Sigmoid colon (tissue), 7 donors: ENCODE results near the gene GMEB1. TPM values are rescaled to one million over a fixed set of nuclear protein-coding genes. Genes with fewer than 3 reads are reported as not detected.

Experiments used
- DNase-seq: peaks from one replicate; pipeline ENCODE4 v3.0.0-alpha.2; 2019
- H3K27ac ChIP-seq, 4 donors: fragments of 200-600 bp; sonication (generic); one replicate each; pipeline ENCODE4 v1.5.1; 2016 to 2019; ENCODE audit warnings: mild to moderate bottlenecking in 1 of 4
- H3K27me3 ChIP-seq, 3 donors: fragments of 200-600 bp; sonication (generic); one replicate each; pipeline ENCODE4 v1.5.1; 2019; ENCODE audit warnings: mild to moderate bottlenecking in 1 of 3
- H3K36me3 ChIP-seq, 4 donors: fragments of 200-600 bp; sonication (generic); one replicate each; pipeline ENCODE4 v1.5.1; 2016 to 2019
- H3K4me1 ChIP-seq, 4 donors: fragments of 200-600 bp; sonication (generic); one replicate each; pipeline ENCODE4 v1.5.1; 2017 to 2019
- H3K4me3 ChIP-seq, 4 donors: fragments of 200-600 bp; sonication (generic); one replicate each; pipeline ENCODE4 v1.5.1; 2017 to 2019; ENCODE audit warnings: mild to moderate bottlenecking in 2 of 4, moderate library complexity in 1 of 4
- H3K9me3 ChIP-seq, 4 donors: fragments of 200-600 bp in 3 of 4; sonication (generic) in 3 of 4; one replicate each; pipeline versions ENCODE4 v1.5.1 to v1.6.1; 2013 to 2019
- CTCF ChIP-seq, 4 experiments: fragments of 450-650 bp in 3 of 4; fragments of 200-600 bp in 1 of 4; IDR thresholded peaks; one replicate each; pipeline ENCODE4 v1.5.1; 2016 to 2019; ENCODE audit warnings: antibody characterized with exemption in 4 of 4, mild to moderate bottlenecking in 3 of 4, moderate library complexity in 2 of 4
- EP300 ChIP-seq, 4 donors: sonication (generic); formaldehyde crosslinking; IDR thresholded peaks; one replicate each; pipeline ENCODE4 v1.6.1; 2017; ENCODE audit warnings: antibody characterized with exemption in 4 of 4
- POLR2A ChIP-seq, 2 donors: fragments of 450-650 bp; IDR thresholded peaks; one replicate each; pipeline ENCODE4 v1.6.1; 2016; ENCODE audit warnings: antibody characterized with exemption in 2 of 2, mild to moderate bottlenecking in 2 of 2, moderate library complexity in 2 of 2
- POLR2AphosphoS5 ChIP-seq, 4 donors: sonication (generic); formaldehyde crosslinking; IDR thresholded peaks; one replicate each; pipeline ENCODE4 v1.6.1; 2017; ENCODE audit warnings: antibody characterized with exemption in 4 of 4
- WGBS, 2 donors: extraction: QIAGEN DNeasy Blood & Tissue Kit; methylation state at CpG; one replicate each; pipeline ENCODE4 v1.1.7; 2013; 5-methylcytosine and 5-hydroxymethylcytosine counted together
- intact Hi-C: fragments of 100-400 bp; cut with DNase I; formaldehyde crosslinking; loops from one replicate; pipeline ENCODE4 v1.15.1; 2023
- polyA plus RNA-seq, 3 donors: library from polyadenylated mRNA; stranded (reverse); fragments of 200-250 nt; gene quantifications; one replicate each; pipeline ENCODE4 v1.2.3, GENCODE V29; 2013
- total RNA-seq, 4 donors: library from RNA; depleted of rRNA; stranded (reverse); fragments of >200 nt; gene quantifications; one replicate each; pipeline ENCODE4 v1.1.0, GENCODE V29; 2016
- donor health status: healthy with polysubstance abuse.
- donor health status: Bipolar disorder and iron deficiency.
- donor health status: healthy.

GMEB1 gene
- total RNA-seq (1 to 10 TPM; 6.1 to 7.3 (median 6.8) TPM), polyA plus RNA-seq (1 to 10 TPM; 3.7 to 8.9 (median 6.0) TPM)

GRCh38 chr1:28668191-28668955 is at the start of gene GMEB1:
TSS of gene GMEB1 (plus strand) at chr1:28668784. CDS start at chr1:28683613, 14,829 bp downstream.
- no peaks in the 10 kb centered on the region for H3K27me3 ChIP-seq
- peak; percentile 94 for DNase-seq
- H3K36me3 ChIP-seq: no peaks in the 10 kb centered on the region
- no peaks in the 10 kb centered on the region for H3K9me3 ChIP-seq
- WGBS, 2 donors: 1 to 2% methylated on average over 51 to 57 of the region's 57 CpGs
- H3K4me1 ChIP-seq: peaks cover 0 to 20% (median 19%) of the 10 kb centered on the region in 4 donors
- TF ChIP-seq POLR2A (IDR thresholded peaks at IDR 0.05) (no peak), POLR2AphosphoS5 (IDR thresholded peaks at IDR 0.05) (peak in 3 of 4 donors; percentile 28 to 49 (median 34))
- intact Hi-C loops: loop anchor here (1.0 to 2.0 kb wide), 3 partner anchors 20 to 68 kb away; partner anchors contain the start of genes RNU11, TAF12 and YTHDF2
- H3K27ac ChIP-seq: peak within 1 kb of the TSS; percentile 99 to 100 (median 100)
- H3K4me3 ChIP-seq: peak within 1 kb of the TSS; percentile 95 to 100 (median 98)

GRCh38 chr1:28631713-28632112 is 36.9 kb upstream of the GMEB1 start:
- no peak overlapping the region for H3K27ac ChIP-seq
- no peaks in the 10 kb centered on the region for H3K27me3 ChIP-seq
- H3K4me1 ChIP-seq: no peaks in the 10 kb centered on the region
- 81 to 94% methylated on average over 1 of the region's 1 CpG for WGBS, 2 donors
- H3K9me3 ChIP-seq: no peaks in the 10 kb centered on the region
- no peak overlapping the region for H3K4me3 ChIP-seq
- H3K36me3 ChIP-seq: no peaks in the 10 kb centered on the region
- no peak for DNase-seq
- TF ChIP-seq EP300 (IDR thresholded peaks at IDR 0.05) (no peak), CTCF (IDR thresholded peaks at IDR 0.05) (no peak), POLR2AphosphoS5 (IDR thresholded peaks at IDR 0.05) (no peak), POLR2A (IDR thresholded peaks at IDR 0.05) (no peak)
- intact Hi-C loops: no loop called here

GRCh38 chr1:28632560-28632959 is 36.0 kb upstream of the GMEB1 start:
- Histone ChIP-seq H3K36me3 (no peaks in the 10 kb centered on the region), H3K4me1 (no peaks in the 10 kb centered on the region), H3K27ac (no peak overlapping the region), H3K9me3 (no peaks in the 10 kb centered on the region), H3K4me3 (no peak overlapping the region), H3K27me3 (no peaks in the 10 kb centered on the region)
- intact Hi-C loops: no loop called here
- no peak for DNase-seq
- 96% methylated on average over 4 of the region's 4 CpGs for WGBS, 2 donors
- TF ChIP-seq POLR2AphosphoS5 (IDR thresholded peaks at IDR 0.05) (no peak), EP300 (IDR thresholded peaks at IDR 0.05) (no peak), POLR2A (IDR thresholded peaks at IDR 0.05) (no peak), CTCF (IDR thresholded peaks at IDR 0.05) (no peak)

- H3K9me3 ChIP-seq: no peaks in the 10 kb centered on the region
- 91 to 94% methylated on average over 1 of the region's 1 CpG for WGBS, 2 donors
- H3K27ac ChIP-seq: no peak overlapping the region
- no peaks in the 10 kb centered on the region for H3K27me3 ChIP-seq
- no peak for DNase-seq
- no peaks in the 10 kb centered on the region for H3K36me3 ChIP-seq
- peaks cover 0 to 32% (median 28%) of the 10 kb centered on the region in 4 donors for H3K4me1 ChIP-seq
- TF ChIP-seq POLR2A (IDR thresholded peaks at IDR 0.05) (no peak), EP300 (IDR thresholded peaks at IDR 0.05) (no peak), POLR2AphosphoS5 (IDR thresholded peaks at IDR 0.05) (no peak), CTCF (IDR thresholded peaks at IDR 0.05) (no peak)
- intact Hi-C loops: loop anchor here (5.0 to 10.0 kb wide), 3 partner anchors 58 to 544 kb away; partner anchors contain the start of gene SRSF4
- H3K4me3 ChIP-seq: no peak overlapping the region
These were observed 27.8 kb upstream of the GMEB1 start for GRCh38 chr1:28640766-28641165.

GRCh38 chr1:28642056-28642846 is 26.3 kb upstream of the GMEB1 start:
- Histone ChIP-seq H3K9me3 (no peaks in the 10 kb centered on the region), H3K4me3 (peak overlapping the region; percentile 68 to 79 (median 70)), H3K4me1 (peaks cover 0 to 34% (median 28%) of the 10 kb centered on the region in 4 donors), H3K36me3 (no peaks in the 10 kb centered on the region), H3K27ac (peak overlapping the region; percentile 85 to 95 (median 92)), H3K27me3 (no peaks in the 10 kb centered on the region)
- DNase-seq: no peak
- TF ChIP-seq POLR2A (IDR thresholded peaks at IDR 0.05): no peak
- no peak for TF ChIP-seq CTCF (IDR thresholded peaks at IDR 0.05)
- no peak for TF ChIP-seq EP300 (IDR thresholded peaks at IDR 0.05)
- no peak for TF ChIP-seq POLR2AphosphoS5 (IDR thresholded peaks at IDR 0.05)
- WGBS, 2 donors: 0 to 1% methylated on average over 26 of the region's 26 CpGs
- intact Hi-C loops: loop anchor here (2.0 to 10.0 kb wide), 5 partner anchors 27 to 543 kb away; partner anchors contain the start of genes GMEB1, SRSF4 and YTHDF2
